Activated CD4-positive, CD25-positive, alpha-beta regulatory T cell treated with anti-CD3 and anti-CD28 coated beads, Interleukin-2, amount 50 U/mL, for 16 hours (primary cell): ENCODE data around the gene MTMR4.
"Not testable (repeated sequence)": the region's sequence is repeated elsewhere in the genome, so short reads cannot be mapped to it uniquely, and the experiment has no call there.

Experiments
- DNase-seq: peaks from one replicate; pipeline ENCODE4 v3.0.0-alpha.2; 2020; ENCODE audit warnings: low read depth, low spot score

MTMR4 gene

GRCh38 chr17:58525239-58525638 lies 10.8 kb upstream of the MTMR4 start:
- DNase-seq = no peak

- no peak for DNase-seq
Measured at GRCh38 chr17:58521680-58522079, 7.2 kb upstream of the MTMR4 start.

- no peak for DNase-seq
Measured at GRCh38 chr17:58520843-58521430, 6.5 kb upstream of the MTMR4 start.

GRCh38 chr17:58517928-58518609 lies 3.6 kb upstream of the MTMR4 start:
- DNase-seq = peak; percentile 100

- DNase-seq = no peak
Measured at GRCh38 chr17:58517378-58517927, 3.0 kb upstream of the MTMR4 start.

- no peak for DNase-seq
Measured at GRCh38 chr17:58516644-58517377, 2.4 kb upstream of the MTMR4 start.

GRCh38 chr17:58515286-58515685 lies 848 bp upstream of the MTMR4 start:
- no peak for DNase-seq

GRCh38 chr17:58514770-58515157 lies 326 bp upstream of the MTMR4 start:
- no peak for DNase-seq

GRCh38 chr17:58513267-58513964 lies 1.0 kb downstream of the MTMR4 start:
- DNase-seq = no peak

- DNase-seq = no peak
Measured at GRCh38 chr17:58510075-58510474, 4.4 kb downstream of the MTMR4 start.

GRCh38 chr17:58508341-58509067 lies 5.9 kb downstream of the MTMR4 start:
- no peak for DNase-seq

- no peak for DNase-seq
Measured at GRCh38 chr17:58507123-58507634, 7.3 kb downstream of the MTMR4 start.

GRCh38 chr17:58506354-58507080 lies 7.9 kb downstream of the MTMR4 start:
- no peak for DNase-seq

GRCh38 chr17:58504826-58505351 lies 9.5 kb downstream of the MTMR4 start:
- no peak for DNase-seq

- no peak for DNase-seq
Measured at GRCh38 chr17:58503866-58504265, 10.6 kb downstream of the MTMR4 start.

- not testable (repeated sequence) for DNase-seq
Measured at GRCh38 chr17:58503134-58503533, 11.3 kb downstream of the MTMR4 start.

- no peak for DNase-seq
Measured at GRCh38 chr17:58501451-58501850, 13.0 kb downstream of the MTMR4 start.

- no peak for DNase-seq
Measured at GRCh38 chr17:58498177-58498828, 16.1 kb downstream of the MTMR4 start.

- no peak for DNase-seq
Measured at GRCh38 chr17:58493506-58493905, 20.9 kb downstream of the MTMR4 start.
